Karpas-422 (cell line): ENCODE data around the gene ISCA2. TPM values are rescaled to one million over a fixed set of nuclear protein-coding genes. Genes with fewer than 3 reads are reported as not detected.
A peak's percentile ranks its signal among the peaks of the same experiment; 100 is the strongest.

ENCODE experiments used
- DNase-seq: peaks from one replicate; pipeline ENCODE4 v3.0.0-alpha.2; 2015
- H2AFZ ChIP-seq: fragments of 200-600 bp; sonication (generic); 2 replicates; pipeline ENCODE4 v1.6.1; 2014; ENCODE audit warnings: antibody characterized with exemption, low read length, mixed read lengths
- H3K27ac ChIP-seq: fragments of 200-600 bp; sonication (generic); 2 replicates; pipeline ENCODE4 v1.5.1; 2014; ENCODE audit warnings: mild to moderate bottlenecking, low read length, moderate library complexity
- H3K27me3 ChIP-seq: fragments of 200-600 bp; sonication (generic); 2 replicates; pipeline ENCODE4 v1.6.1; 2014; ENCODE audit warnings: low read length, mixed read lengths
- H3K36me3 ChIP-seq: fragments of 200-600 bp; sonication (generic); 2 replicates; pipeline ENCODE4 v1.6.1; 2014; ENCODE audit warnings: low read length, mixed read lengths; ENCODE audit not compliant: insufficient read depth
- H3K4me1 ChIP-seq: fragments of 200-600 bp; sonication (generic); 2 replicates; pipeline ENCODE4 v1.6.1; 2014; ENCODE audit warnings: mild to moderate bottlenecking, low read length, mixed read lengths
- H3K4me2 ChIP-seq: fragments of 200-600 bp; sonication (generic); 2 replicates; pipeline ENCODE4 v1.6.1; 2014; ENCODE audit warnings: low read length, low read depth, mild to moderate bottlenecking; ENCODE audit not compliant: poor library complexity, severe bottlenecking
- H3K4me3 ChIP-seq: fragments of 200-600 bp; sonication (generic); 2 replicates; pipeline ENCODE4 v1.5.1; 2014; ENCODE audit warnings: mild to moderate bottlenecking, antibody characterized with exemption, low read length, mixed read lengths
- H3K79me2 ChIP-seq: fragments of 200-600 bp; sonication (generic); 2 replicates; pipeline ENCODE4 v1.6.1; 2014; ENCODE audit warnings: mild to moderate bottlenecking, low read length, mixed read lengths
- H3K9ac ChIP-seq: fragments of 200-600 bp; sonication (generic); 2 replicates; pipeline ENCODE4 v1.6.0; 2014; ENCODE audit warnings: low read length
- H3K9me2 ChIP-seq: fragments of 200-600 bp; sonication (generic), shearing (Covaris generic); replicated peaks from 2 replicates; pipeline ENCODE4 v1.6.0; 2014; ENCODE audit warnings: mild to moderate bottlenecking, low read length, moderate library complexity; ENCODE audit not compliant: insufficient read depth
- H3K9me3 ChIP-seq: fragments of 300-700, 200-600 bp; sonication (generic); 2 replicates; pipeline ENCODE4 v1.6.1; 2014; ENCODE audit warnings: low read length, mixed read lengths
- H4K20me1 ChIP-seq: fragments of 200-600 bp; sonication (generic); 2 replicates; pipeline ENCODE4 v1.6.1; 2014; ENCODE audit warnings: mild to moderate bottlenecking, antibody characterized with exemption, low read length, low read depth; ENCODE audit not compliant: insufficient read depth
- total RNA-seq: library from RNA; depleted of rRNA; stranded (reverse); fragments of >200 nt; shearing (Covaris generic); gene quantifications from 2 replicates; pipeline ENCODE4 v1.2.3, GENCODE V29; 2014; ENCODE audit warnings: low replicate concordance

Gene ISCA2
- total RNA-seq, 1 experiment from 2014 or later = 40.0 TPM

DNA sequence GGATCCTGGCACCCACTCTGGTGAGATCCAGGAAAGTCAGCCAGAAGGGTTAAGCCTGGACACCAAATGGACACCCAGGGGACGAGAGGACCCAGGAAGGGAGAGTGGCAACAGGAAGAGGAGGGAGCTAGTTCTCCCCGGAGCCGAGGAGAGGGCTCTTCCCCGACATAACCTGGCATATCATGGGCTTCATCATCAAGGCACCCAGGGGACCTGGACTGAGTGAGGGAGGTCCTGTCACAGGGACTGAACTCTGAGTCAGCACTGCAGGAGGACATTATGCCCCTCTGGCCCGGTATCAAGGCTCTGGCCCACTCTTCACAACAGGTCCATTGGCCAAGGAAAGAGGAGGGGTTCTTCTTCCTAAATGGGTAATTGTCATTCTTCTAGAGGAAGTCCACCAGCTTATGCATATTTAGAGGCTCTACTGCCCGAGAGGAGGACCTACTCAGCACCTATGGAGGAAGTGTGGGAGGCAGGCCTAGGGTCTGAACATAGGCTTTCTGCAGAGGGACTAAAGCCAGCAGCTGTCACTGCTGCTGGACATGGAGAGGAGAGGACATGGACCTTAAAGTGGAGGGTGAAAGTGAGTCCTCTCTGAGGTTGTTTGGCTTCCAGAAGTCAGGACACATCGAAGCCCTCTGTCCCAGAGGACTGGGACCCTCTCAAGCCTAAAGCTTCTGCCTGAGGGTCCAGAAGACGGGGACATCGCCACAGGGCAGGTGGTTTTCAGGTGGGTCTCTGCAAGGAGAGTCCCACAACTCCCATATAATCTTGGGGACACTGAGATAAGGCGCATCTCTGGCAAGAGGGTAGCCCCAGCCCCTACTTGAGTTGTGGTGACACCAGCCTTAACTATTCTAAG, 18.6 kb downstream of the ISCA2 start:
- no peaks in the 10 kb centered on the region for H3K27me3 ChIP-seq
- no peaks in the 10 kb centered on the region for H4K20me1 ChIP-seq
- no peaks in the 10 kb centered on the region for H3K79me2 ChIP-seq
- H3K9me3 ChIP-seq = no peaks in the 10 kb centered on the region
- H3K4me1 ChIP-seq = peaks cover 8% of the 10 kb centered on the region
- H3K4me2 ChIP-seq = no peak overlapping the region
- no peaks in the 10 kb centered on the region for H3K36me3 ChIP-seq
- H3K9me2 ChIP-seq = no peaks in the 10 kb centered on the region
- no peak overlapping the region for H3K27ac ChIP-seq
- H3K9ac ChIP-seq = no peak overlapping the region
- DNase-seq = no peak
- no peak overlapping the region for H2AFZ ChIP-seq
- H3K4me3 ChIP-seq = no peak overlapping the region

DNA sequence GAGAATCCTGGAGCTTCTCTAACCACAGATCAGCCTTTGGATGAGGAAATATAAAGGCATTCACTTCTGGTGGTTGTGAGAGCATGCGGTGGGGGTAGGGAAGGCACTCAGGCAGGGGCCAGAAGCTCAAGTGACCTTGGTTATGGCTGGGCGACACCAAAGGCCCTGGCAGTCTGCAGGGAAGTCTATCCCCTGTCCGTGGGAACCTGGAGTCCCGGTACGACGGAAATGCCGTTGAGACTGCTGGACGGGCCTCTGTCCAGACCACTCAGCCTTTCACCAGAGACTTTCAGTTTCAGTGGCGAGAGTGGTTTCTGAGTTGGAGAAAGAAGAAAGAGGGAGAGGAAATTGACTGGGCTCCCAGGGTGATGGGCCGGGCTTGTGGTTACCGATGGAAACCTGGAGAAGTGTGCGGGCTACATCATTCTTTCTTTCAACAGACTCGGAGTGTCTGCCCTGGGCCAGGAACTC, 20.9 kb downstream of the ISCA2 start:
- no peaks in the 10 kb centered on the region for H3K9me2 ChIP-seq
- H3K27me3 ChIP-seq = no peaks in the 10 kb centered on the region
- H3K4me3 ChIP-seq = no peak overlapping the region
- no peaks in the 10 kb centered on the region for H4K20me1 ChIP-seq
- no peaks in the 10 kb centered on the region for H3K4me1 ChIP-seq
- H3K9ac ChIP-seq = no peak overlapping the region
- H3K4me2 ChIP-seq = no peak overlapping the region
- H3K36me3 ChIP-seq = no peaks in the 10 kb centered on the region
- DNase-seq = no peak
- H3K9me3 ChIP-seq = no peaks in the 10 kb centered on the region
- no peak overlapping the region for H3K27ac ChIP-seq
- no peak overlapping the region for H2AFZ ChIP-seq
- H3K79me2 ChIP-seq = no peaks in the 10 kb centered on the region

DNA sequence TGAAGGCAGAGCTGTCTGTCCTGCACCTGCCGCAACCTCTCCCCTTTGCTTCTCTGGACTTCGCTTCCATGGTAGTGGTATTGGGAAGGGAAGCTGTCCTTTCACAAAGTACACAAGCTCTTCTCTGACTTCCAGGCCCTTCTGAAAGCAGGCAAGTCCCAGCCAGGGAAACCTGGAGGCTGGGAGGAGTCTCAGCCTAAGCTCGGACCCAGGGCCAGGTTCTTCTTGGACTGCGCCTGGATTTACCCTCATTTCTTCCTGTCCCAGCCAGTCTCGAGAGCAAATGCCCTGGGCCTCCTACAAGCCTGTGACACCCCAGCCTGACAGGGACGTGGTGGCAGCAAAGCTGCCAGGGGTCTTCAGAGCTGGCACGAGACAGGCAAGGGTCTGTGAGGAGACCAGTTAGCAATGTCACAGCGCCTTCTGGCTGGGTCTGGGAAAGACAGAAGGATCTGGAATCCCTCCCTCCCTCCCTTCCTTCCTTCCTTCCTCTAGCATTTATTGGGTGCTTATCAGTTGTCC, 22.4 kb downstream of the ISCA2 start:
- no peak overlapping the region for H3K27ac ChIP-seq
- no peaks in the 10 kb centered on the region for H3K9me3 ChIP-seq
- DNase-seq = no peak
- no peak overlapping the region for H3K9ac ChIP-seq
- H3K36me3 ChIP-seq = no peaks in the 10 kb centered on the region
- no peaks in the 10 kb centered on the region for H3K4me1 ChIP-seq
- no peak overlapping the region for H2AFZ ChIP-seq
- H3K27me3 ChIP-seq = no peaks in the 10 kb centered on the region
- no peaks in the 10 kb centered on the region for H4K20me1 ChIP-seq
- no peak overlapping the region for H3K4me2 ChIP-seq
- H3K9me2 ChIP-seq = no peaks in the 10 kb centered on the region
- H3K79me2 ChIP-seq = no peaks in the 10 kb centered on the region
- no peak overlapping the region for H3K4me3 ChIP-seq

DNA sequence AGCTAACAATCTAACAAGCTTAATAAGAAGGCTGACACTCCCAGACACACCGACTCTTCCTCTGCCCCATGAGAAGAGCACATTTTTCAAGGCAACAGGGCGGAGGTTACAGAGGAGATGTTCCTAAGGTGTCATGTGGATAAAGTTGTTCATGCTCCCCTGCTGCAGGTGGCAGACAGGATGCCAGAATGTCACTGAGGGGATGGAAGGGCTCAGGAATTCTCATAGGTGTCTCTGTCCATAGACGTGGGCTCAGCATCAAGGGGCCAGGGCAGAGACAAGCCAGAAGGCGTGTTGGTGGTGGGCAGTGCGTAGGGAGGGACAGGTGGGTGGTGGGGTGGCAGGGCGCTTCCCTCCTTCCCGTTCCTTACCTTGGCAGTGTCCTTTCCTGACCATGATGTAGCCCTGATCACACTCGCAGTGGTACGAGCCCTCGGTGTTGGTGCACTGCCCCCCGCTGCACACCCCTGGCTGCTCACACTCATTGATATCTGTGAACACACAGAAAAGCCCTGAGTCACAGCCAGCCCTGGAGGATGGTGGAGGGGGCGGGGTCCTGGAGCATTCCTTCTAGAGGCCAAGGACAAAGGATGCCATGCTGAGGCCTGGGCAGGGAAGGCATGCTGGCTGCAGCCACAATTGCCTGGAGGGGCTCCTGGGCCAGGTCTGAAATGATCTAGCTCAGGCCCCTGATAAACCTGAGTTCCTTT, 23.0 kb downstream of the ISCA2 start:
- Histone ChIP-seq H3K4me1 (no peaks in the 10 kb centered on the region), H3K9me3 (no peaks in the 10 kb centered on the region), H3K4me3 (no peak overlapping the region), H3K9me2 (no peaks in the 10 kb centered on the region), H3K4me2 (no peak overlapping the region), H3K36me3 (no peaks in the 10 kb centered on the region), H3K27ac (no peak overlapping the region), H4K20me1 (no peaks in the 10 kb centered on the region), H3K27me3 (no peaks in the 10 kb centered on the region), H3K79me2 (no peaks in the 10 kb centered on the region), H2AFZ (no peak overlapping the region), H3K9ac (no peak overlapping the region)
- DNase-seq = no peak

DNA sequence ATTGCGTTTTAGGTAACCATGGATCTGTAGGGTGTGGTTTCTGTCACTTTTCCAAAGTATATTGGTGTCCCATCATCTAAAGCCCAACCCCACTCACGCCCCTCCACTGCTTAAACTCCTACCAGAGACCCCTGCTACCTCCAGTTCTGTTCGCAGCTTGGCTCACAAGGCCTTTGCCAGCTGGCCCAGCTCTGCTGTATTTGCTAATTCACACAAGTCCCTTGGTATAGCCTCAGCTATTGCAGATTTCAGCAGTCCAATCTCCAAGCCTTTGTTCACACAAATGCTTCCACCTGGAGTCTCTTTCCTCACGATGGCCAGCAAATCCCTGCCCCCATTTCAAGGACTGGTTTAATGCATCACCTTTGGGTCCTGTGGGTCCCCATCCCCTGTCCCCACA, 24.2 kb downstream of the ISCA2 start:
- H3K36me3 ChIP-seq = no peaks in the 10 kb centered on the region
- H3K79me2 ChIP-seq = no peaks in the 10 kb centered on the region
- H3K9me3 ChIP-seq = no peaks in the 10 kb centered on the region
- no peak overlapping the region for H3K4me2 ChIP-seq
- H3K27me3 ChIP-seq = no peaks in the 10 kb centered on the region
- no peaks in the 10 kb centered on the region for H4K20me1 ChIP-seq
- no peak for DNase-seq
- no peaks in the 10 kb centered on the region for H3K4me1 ChIP-seq
- H3K27ac ChIP-seq = no peak overlapping the region
- H3K4me3 ChIP-seq = no peak overlapping the region
- H3K9me2 ChIP-seq = no peaks in the 10 kb centered on the region
- H3K9ac ChIP-seq = no peak overlapping the region
- H2AFZ ChIP-seq = no peak overlapping the region

DNA sequence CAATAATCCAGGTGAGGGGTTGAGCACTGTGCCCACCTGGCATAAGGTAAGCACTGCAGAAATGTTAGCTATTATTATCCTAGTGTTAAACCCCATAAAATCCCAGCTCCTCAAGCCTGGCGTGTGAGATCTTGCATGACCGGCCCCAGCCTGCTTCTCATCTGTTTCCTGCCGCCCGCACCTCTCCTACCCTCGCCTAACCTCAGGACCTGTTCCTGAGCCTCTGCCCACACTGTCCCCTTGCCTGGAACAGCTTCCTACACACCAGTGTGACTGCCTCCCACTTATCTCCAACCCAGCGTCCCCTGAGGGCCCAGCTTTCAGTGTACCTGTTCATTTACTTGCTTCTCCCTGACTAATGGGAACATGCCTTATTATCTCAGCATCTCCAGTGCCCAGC, 24.7 kb downstream of the ISCA2 start:
- Histone ChIP-seq H3K27me3 (no peaks in the 10 kb centered on the region), H3K79me2 (no peaks in the 10 kb centered on the region), H4K20me1 (no peaks in the 10 kb centered on the region)

DNA sequence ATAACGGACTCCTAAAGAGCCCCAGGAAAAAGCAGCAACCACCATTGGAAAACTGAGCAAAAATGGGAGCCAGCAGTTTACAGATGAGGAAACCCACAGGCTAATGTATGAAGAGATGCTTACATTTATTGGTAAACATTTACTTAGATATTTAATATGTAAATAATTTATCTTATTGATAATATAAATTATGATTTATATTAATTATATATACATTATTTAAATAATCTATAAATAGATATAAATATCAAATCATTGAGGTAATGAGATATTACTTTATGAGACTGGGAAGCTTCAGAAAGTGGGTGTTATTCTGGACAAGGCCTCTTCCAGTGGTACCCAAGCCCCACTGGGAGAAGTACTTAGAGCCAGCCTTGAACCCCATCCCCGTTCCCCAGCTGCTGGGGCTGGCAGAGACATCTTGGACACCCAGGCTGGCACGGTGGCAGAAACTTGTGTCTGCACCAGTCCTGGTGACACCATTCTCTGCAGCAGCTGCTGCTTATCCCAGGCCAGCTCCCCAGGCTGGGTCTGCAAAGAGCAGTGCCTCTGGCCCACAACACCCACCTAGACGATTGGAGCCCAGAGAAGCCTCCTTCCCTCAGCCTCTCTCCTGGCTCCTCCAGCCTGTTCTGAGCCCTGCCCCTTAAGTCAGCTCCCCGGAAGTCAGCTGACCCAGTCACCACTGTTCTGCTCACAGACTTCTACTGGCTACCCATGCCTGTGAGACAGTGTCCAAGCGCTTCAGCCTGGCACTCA, 25.9 kb downstream of the ISCA2 start:
- Histone ChIP-seq H3K9ac (no peak overlapping the region), H3K36me3 (no peaks in the 10 kb centered on the region), H3K4me2 (no peak overlapping the region), H3K9me2 (no peaks in the 10 kb centered on the region), H4K20me1 (no peaks in the 10 kb centered on the region), H3K27ac (no peak overlapping the region), H3K4me1 (peaks cover 7% of the 10 kb centered on the region), H3K27me3 (no peaks in the 10 kb centered on the region), H3K9me3 (no peaks in the 10 kb centered on the region), H2AFZ (no peak overlapping the region), H3K4me3 (no peak overlapping the region), H3K79me2 (no peaks in the 10 kb centered on the region)
- DNase-seq = peak; percentile 39

More for the DNA sequence above, 24.7 kb downstream of the ISCA2 start:
- no peaks in the 10 kb centered on the region for H3K36me3 ChIP-seq
- H3K9me2 ChIP-seq = no peaks in the 10 kb centered on the region
- H3K4me1 ChIP-seq = no peaks in the 10 kb centered on the region
- H3K9ac ChIP-seq = no peak overlapping the region
- H2AFZ ChIP-seq = no peak overlapping the region
- H3K9me3 ChIP-seq = no peaks in the 10 kb centered on the region
- no peak overlapping the region for H3K27ac ChIP-seq
- no peak overlapping the region for H3K4me2 ChIP-seq
- DNase-seq = peak; percentile 37
- H3K4me3 ChIP-seq = no peak overlapping the region

DNA sequence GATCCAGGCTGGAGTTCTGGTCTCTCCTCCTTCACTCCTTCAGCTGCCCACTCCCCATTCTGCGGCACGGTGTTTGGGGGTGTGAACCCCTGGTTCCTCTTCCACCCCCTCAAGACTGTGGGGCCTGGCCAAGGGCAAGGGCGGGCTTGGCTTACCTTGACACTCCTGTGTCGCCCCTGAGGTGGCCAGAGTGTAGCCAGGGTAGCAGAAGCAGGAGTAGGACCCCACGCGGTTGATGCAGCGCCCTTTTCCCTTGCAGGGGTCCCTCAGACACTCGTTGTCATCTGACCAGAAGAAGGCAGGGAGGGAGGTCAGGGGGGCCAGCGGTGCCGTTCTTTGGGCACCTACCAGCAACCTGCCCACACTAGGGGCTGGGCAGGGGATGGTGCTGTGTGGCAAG, 28.2 kb downstream of the ISCA2 start:
- H3K79me2 ChIP-seq = no peaks in the 10 kb centered on the region
- H3K36me3 ChIP-seq = no peaks in the 10 kb centered on the region
- no peak overlapping the region for H2AFZ ChIP-seq
- no peak for DNase-seq
- no peak overlapping the region for H3K9ac ChIP-seq
- H4K20me1 ChIP-seq = no peaks in the 10 kb centered on the region
- no peaks in the 10 kb centered on the region for H3K9me2 ChIP-seq
- H3K9me3 ChIP-seq = no peaks in the 10 kb centered on the region
- no peak overlapping the region for H3K4me3 ChIP-seq
- H3K4me1 ChIP-seq = peaks cover 30% of the 10 kb centered on the region
- H3K27me3 ChIP-seq = no peaks in the 10 kb centered on the region
- no peak overlapping the region for H3K27ac ChIP-seq
- H3K4me2 ChIP-seq = no peak overlapping the region
